ENCODE measurements around the gene CPD. TPM values are rescaled to one million over a fixed set of nuclear protein-coding genes. Genes with fewer than 3 reads are reported as not detected.

Gene CPD
- total RNA-seq, 1 experiment from 2014 or later: 38.0 TPM

GRCh38 chr17:30382345-30382744 is 3.6 kb downstream of the CPD start:
- intact Hi-C loops (cut with micrococcal nuclease; ENCODE audit: unreplicated experiment): no loop called here
- CTCF ChIA-PET: no interaction called here

GRCh38 chr17:30388321-30389179 is 9.8 kb downstream of the CPD start:
- Histone ChIP-seq H3K4me3 (ENCODE audit: low read depth, low read length, poor library complexity, severe bottlenecking) (no peak overlapping the region), H3K9me3 (ENCODE audit: low read depth, low read length, poor library complexity, severe bottlenecking) (no peaks in the 10 kb centered on the region), H3K4me1 (ENCODE audit: insufficient read depth, low read length, poor library complexity, severe bottlenecking) (no peaks in the 10 kb centered on the region), H3K36me3 (ENCODE audit: insufficient read depth, low read length, poor library complexity, severe bottlenecking) (peaks cover 3% of the 10 kb centered on the region), H3K27me3 (replicated peaks; ENCODE audit: insufficient read depth, low read depth, low read length, poor library complexity) (no peaks in the 10 kb centered on the region), H3K27ac (ENCODE audit: low read depth, low read length, poor library complexity, severe bottlenecking) (no peak overlapping the region)
- no peak for TF ChIP-seq EZH2 (IDR thresholded peaks at IDR 0.05; ENCODE audit: borderline replicate concordance, low read depth, low read length, poor library complexity, severe bottlenecking)
- TF ChIP-seq, protein P1, sequence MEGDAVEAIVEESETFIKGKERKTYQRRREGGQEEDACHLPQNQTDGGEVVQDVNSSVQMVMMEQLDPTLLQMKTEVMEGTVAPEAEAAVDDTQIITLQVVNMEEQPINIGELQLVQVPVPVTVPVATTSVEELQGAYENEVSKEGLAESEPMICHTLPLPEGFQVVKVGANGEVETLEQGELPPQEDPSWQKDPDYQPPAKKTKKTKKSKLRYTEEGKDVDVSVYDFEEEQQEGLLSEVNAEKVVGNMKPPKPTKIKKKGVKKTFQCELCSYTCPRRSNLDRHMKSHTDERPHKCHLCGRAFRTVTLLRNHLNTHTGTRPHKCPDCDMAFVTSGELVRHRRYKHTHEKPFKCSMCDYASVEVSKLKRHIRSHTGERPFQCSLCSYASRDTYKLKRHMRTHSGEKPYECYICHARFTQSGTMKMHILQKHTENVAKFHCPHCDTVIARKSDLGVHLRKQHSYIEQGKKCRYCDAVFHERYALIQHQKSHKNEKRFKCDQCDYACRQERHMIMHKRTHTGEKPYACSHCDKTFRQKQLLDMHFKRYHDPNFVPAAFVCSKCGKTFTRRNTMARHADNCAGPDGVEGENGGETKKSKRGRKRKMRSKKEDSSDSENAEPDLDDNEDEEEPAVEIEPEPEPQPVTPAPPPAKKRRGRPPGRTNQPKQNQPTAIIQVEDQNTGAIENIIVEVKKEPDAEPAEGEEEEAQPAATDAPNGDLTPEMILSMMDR (conservative IDR thresholded peaks at IDR 0.05; ENCODE audit: low read depth, low read length): no peak
- ChIA-PET CTCF (no interaction called here), POLR2A (ENCODE audit: low non-redundant PET) (no interaction called here)
- BruUV-seq (replicated peaks): no TSS peak
- DNase-seq (ENCODE audit: low spot score): no peak
- intact Hi-C loops (cut with micrococcal nuclease; ENCODE audit: unreplicated experiment): no loop called here

More at GRCh38 chr17:30382345-30382744, 3.6 kb downstream of the CPD start:
- no peak for TF ChIP-seq EZH2 (IDR thresholded peaks at IDR 0.05; ENCODE audit: borderline replicate concordance, low read depth, low read length, poor library complexity, severe bottlenecking)
- TF ChIP-seq, protein P1 (conservative IDR thresholded peaks at IDR 0.05; ENCODE audit: low read depth, low read length): no peak
- no TSS peak for BruUV-seq (replicated peaks)
- H3K27ac ChIP-seq (ENCODE audit: low read depth, low read length, poor library complexity, severe bottlenecking): no peak overlapping the region
- H3K36me3 ChIP-seq (ENCODE audit: insufficient read depth, low read length, poor library complexity, severe bottlenecking): peaks cover 3% of the 10 kb centered on the region
- H3K9me3 ChIP-seq (ENCODE audit: low read depth, low read length, poor library complexity, severe bottlenecking): no peaks in the 10 kb centered on the region
- no peak for DNase-seq (ENCODE audit: low spot score)
- POLR2A ChIA-PET (ENCODE audit: low non-redundant PET): no interaction called here
- no peak overlapping the region for H3K4me3 ChIP-seq (ENCODE audit: low read depth, low read length, poor library complexity, severe bottlenecking)
- H3K27me3 ChIP-seq (replicated peaks; ENCODE audit: insufficient read depth, low read depth, low read length, poor library complexity): no peaks in the 10 kb centered on the region
- H3K4me1 ChIP-seq (ENCODE audit: insufficient read depth, low read length, poor library complexity, severe bottlenecking): peaks cover 29% of the 10 kb centered on the region

GRCh38 chr17:30389756-30390300 is 11.1 kb downstream of the CPD start:
- ChIA-PET POLR2A (ENCODE audit: low non-redundant PET) (no interaction called here), CTCF (no interaction called here)
- no TSS peak for BruUV-seq (replicated peaks)
- TF ChIP-seq EZH2 (IDR thresholded peaks at IDR 0.05; ENCODE audit: borderline replicate concordance, low read depth, low read length, poor library complexity, severe bottlenecking): no peak
- TF ChIP-seq, protein P1 (conservative IDR thresholded peaks at IDR 0.05; ENCODE audit: low read depth, low read length): no peak
- Histone ChIP-seq H3K27ac (ENCODE audit: low read depth, low read length, poor library complexity, severe bottlenecking) (no peak overlapping the region), H3K36me3 (ENCODE audit: insufficient read depth, low read length, poor library complexity, severe bottlenecking) (peaks cover 3% of the 10 kb centered on the region), H3K4me3 (ENCODE audit: low read depth, low read length, poor library complexity, severe bottlenecking) (no peak overlapping the region), H3K27me3 (replicated peaks; ENCODE audit: insufficient read depth, low read depth, low read length, poor library complexity) (no peaks in the 10 kb centered on the region), H3K4me1 (ENCODE audit: insufficient read depth, low read length, poor library complexity, severe bottlenecking) (no peaks in the 10 kb centered on the region), H3K9me3 (ENCODE audit: low read depth, low read length, poor library complexity, severe bottlenecking) (no peaks in the 10 kb centered on the region)
- no peak for DNase-seq (ENCODE audit: low spot score)
- intact Hi-C loops (cut with micrococcal nuclease; ENCODE audit: unreplicated experiment): no loop called here
